NB4 (cell line): ENCODE measurements around the gene NFKB1.

Source experiments
- DNase-seq: peaks from one replicate; pipeline ENCODE4 v3.0.0; 2010; ENCODE audit warnings: low read depth
- H3K4me3 ChIP-seq: one replicate; pipeline ENCODE4 v1.5.1; 2011; ENCODE audit warnings: mild to moderate bottlenecking, low read depth, low read length, moderate library complexity
- CTCF ChIP-seq: IDR thresholded peaks from one replicate; pipeline ENCODE4 v1.5.1; 2012; ENCODE audit warnings: low read depth, low read length
- MYC ChIP-seq: IDR thresholded peaks from 2 replicates; pipeline ENCODE4 v1.6.1; 2011; ENCODE audit warnings: low read depth, low read length
- POLR2A ChIP-seq: IDR thresholded peaks from 2 replicates; pipeline ENCODE4 v1.6.1; 2011; ENCODE audit warnings: mild to moderate bottlenecking; ENCODE audit not compliant: insufficient read length; ENCODE audit errors: extremely low read depth
- TF ChIP-seq, protein P1 (sequence below): IDR thresholded peaks from 2 replicates; pipeline ENCODE4 v1.6.1; 2011; ENCODE audit warnings: low read depth, low read length

Gene NFKB1

GRCh38 chr4:102640669-102641068 lies 139.5 kb downstream of the NFKB1 start:
- no peak for DNase-seq
- TF ChIP-seq CTCF (no peak), POLR2A (no peak), MYC (no peak)
- TF ChIP-seq, protein P1, sequence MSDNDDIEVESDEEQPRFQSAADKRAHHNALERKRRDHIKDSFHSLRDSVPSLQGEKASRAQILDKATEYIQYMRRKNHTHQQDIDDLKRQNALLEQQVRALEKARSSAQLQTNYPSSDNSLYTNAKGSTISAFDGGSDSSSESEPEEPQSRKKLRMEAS: no peak
- H3K4me3 ChIP-seq: no peak overlapping the region

- no peak overlapping the region for H3K4me3 ChIP-seq
- TF ChIP-seq CTCF (no peak), POLR2A (no peak), MYC (no peak)
- TF ChIP-seq, protein P1: no peak
- no peak for DNase-seq
These were observed 140.6 kb downstream of the NFKB1 start for GRCh38 chr4:102641793-102642192.

DNA sequence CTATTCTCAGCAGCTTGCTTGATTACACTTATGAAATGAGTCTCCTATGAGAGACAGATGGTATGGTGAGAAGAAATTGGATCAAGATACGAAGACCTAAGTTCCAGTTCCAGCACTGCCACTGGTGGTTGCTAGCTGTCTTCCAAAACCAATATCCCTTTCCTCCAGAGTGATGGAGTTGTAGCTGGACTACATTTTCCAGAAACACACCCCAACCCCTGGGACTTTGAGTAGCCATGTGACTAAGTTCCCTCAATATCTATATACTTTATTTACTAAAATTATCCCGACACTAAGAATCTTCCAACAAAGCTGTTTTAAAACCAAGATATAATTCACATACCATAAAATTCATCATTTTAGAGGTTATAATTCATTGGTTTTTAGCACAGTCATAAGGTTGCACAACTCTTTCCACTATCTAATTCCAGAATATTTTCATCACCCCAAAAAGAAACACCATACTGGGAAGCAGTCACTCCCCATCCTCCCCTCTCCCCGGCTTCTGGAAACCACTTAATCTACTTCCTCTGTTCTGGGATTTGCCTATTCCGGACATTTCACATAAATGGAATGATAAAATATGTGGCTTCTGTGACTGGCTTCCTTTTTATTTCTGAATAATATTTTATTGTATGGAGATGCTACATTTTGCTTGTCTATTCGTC lies 141.6 kb downstream of the NFKB1 start:
- H3K4me3 ChIP-seq: no peak overlapping the region
- TF ChIP-seq CTCF (no peak), MYC (no peak), POLR2A (no peak)
- TF ChIP-seq, protein P1: no peak
- no peak for DNase-seq

GRCh38 chr4:102647117-102647516 lies 146.0 kb downstream of the NFKB1 start:
- TF ChIP-seq, protein P1: no peak
- TF ChIP-seq POLR2A: no peak
- no peak for TF ChIP-seq MYC
- no peak for TF ChIP-seq CTCF
- H3K4me3 ChIP-seq: no peak overlapping the region
- DNase-seq: no peak

DNA sequence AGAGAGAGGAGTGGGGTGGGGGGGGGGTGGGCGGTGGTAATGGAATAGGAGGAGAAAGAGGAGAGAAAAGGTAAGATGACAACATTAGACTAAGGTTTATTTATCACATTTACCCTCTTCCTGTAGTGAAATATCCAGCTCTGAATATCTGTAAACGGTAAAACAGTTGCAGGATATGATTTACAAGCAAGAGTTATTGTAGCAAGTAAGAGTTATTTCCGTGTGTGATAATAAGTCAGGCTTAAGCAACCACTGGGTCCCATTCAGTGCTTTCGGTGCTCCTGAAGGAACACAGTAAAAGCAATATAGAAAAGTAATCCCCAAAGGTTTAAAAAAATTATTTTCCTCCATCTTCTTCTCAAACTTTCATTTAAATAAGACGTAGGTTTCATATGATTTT lies 156.0 kb downstream of the NFKB1 start:
- DNase-seq: no peak
- no peak for TF ChIP-seq POLR2A
- TF ChIP-seq, protein P1: no peak
- no peak for TF ChIP-seq CTCF
- TF ChIP-seq MYC: no peak
- H3K4me3 ChIP-seq: no peak overlapping the region

GRCh38 chr4:102663073-102663472 lies 161.9 kb downstream of the NFKB1 start:
- TF ChIP-seq MYC: no peak
- no peak for TF ChIP-seq CTCF
- TF ChIP-seq, protein P1: no peak
- no peak for TF ChIP-seq POLR2A
- no peak overlapping the region for H3K4me3 ChIP-seq
- DNase-seq: peak; percentile 61
